IPS-18a (cell line): ENCODE data around the gene BEX3.
"Not testable (repeated sequence)": the region's sequence is repeated elsewhere in the genome, so short reads cannot be mapped to it uniquely, and the experiment has no call there.

Source experiments
- H3K27ac ChIP-seq: one replicate; pipeline ENCODE4 v1.5.1; 2013; ENCODE audit warnings: low read length
- H3K27me3 ChIP-seq: one replicate; pipeline ENCODE4 v1.6.1; 2013; ENCODE audit warnings: mild to moderate bottlenecking, low read length; ENCODE audit not compliant: control insufficient read depth, insufficient read depth
- H3K36me3 ChIP-seq: one replicate; pipeline ENCODE4 v1.6.1; 2013; ENCODE audit warnings: low read depth, low read length; ENCODE audit not compliant: control insufficient read depth
- H3K4me1 ChIP-seq: one replicate; pipeline ENCODE4 v1.6.1; 2013; ENCODE audit warnings: low read depth, low read length; ENCODE audit not compliant: control insufficient read depth
- H3K4me3 ChIP-seq: one replicate; pipeline ENCODE4 v1.5.1; 2013; ENCODE audit warnings: low read length
- H3K9ac ChIP-seq: one replicate; pipeline ENCODE4 v1.6.1; 2013; ENCODE audit warnings: mild to moderate bottlenecking, low read length, moderate library complexity
- H3K9me3 ChIP-seq: one replicate; pipeline ENCODE4 v1.6.1; 2013; ENCODE audit warnings: low read depth, low read length; ENCODE audit not compliant: control insufficient read depth

BEX3 gene

DNA sequence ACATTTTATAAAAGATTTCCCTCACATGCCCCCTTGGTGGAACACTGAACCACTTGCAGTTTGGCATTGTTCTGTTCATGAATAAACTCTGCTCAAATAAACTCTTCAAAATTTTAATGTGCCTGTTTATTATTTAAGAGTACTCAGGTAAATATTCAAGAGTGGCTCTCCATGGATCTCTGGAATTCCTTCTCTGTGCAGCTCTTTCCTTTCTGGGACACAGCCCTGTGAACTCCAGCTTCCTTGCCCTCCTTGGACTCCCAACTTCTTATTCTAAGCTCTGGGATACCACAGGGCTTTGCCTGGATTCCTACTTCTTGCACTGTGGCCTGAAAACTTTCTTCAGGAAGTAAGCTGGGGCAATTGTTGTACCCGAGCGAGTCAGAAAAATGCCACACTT, 8.3 kb downstream of the BEX3 start:
- H3K27ac ChIP-seq = no peak overlapping the region

DNA sequence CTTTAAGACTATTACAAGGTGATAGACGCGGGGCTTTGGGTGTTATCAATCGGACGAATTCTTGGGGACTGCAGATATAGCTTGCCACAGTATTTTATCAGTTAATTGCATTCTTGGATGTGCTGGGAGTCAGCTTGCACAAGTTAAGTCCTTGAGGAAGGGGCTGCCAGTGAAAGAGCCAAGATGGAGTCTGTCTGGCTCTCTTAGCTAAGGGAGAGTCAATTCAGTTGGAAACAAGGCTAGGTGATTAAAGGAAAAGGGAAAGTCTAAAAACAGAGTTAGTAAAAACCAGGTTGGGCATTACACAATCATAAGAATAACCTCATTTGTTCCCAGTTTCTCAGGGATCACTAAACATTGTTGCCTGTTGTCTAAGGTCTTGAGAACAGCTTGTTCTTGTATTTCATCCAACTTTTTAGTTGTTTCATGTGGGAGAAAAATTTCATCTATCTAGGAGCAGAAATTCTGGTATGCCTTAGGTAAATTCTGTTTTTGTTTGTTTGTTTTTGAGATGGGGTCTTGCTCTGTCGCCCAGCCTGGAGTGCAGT, 9.0 kb downstream of the BEX3 start:
- H3K9me3 ChIP-seq, H3K4me3 ChIP-seq, H3K36me3 ChIP-seq, H3K27me3 ChIP-seq, H3K9ac ChIP-seq, H3K4me1 ChIP-seq, H3K27ac ChIP-seq: not testable (repeated sequence)

More for the DNA sequence above, 8.3 kb downstream of the BEX3 start:
- Histone ChIP-seq H3K36me3 (peaks cover 5% of the 10 kb centered on the region), H3K4me1 (no peaks in the 10 kb centered on the region), H3K9me3 (no peaks in the 10 kb centered on the region), H3K9ac (no peak overlapping the region), H3K4me3 (no peak overlapping the region), H3K27me3 (no peaks in the 10 kb centered on the region)

DNA sequence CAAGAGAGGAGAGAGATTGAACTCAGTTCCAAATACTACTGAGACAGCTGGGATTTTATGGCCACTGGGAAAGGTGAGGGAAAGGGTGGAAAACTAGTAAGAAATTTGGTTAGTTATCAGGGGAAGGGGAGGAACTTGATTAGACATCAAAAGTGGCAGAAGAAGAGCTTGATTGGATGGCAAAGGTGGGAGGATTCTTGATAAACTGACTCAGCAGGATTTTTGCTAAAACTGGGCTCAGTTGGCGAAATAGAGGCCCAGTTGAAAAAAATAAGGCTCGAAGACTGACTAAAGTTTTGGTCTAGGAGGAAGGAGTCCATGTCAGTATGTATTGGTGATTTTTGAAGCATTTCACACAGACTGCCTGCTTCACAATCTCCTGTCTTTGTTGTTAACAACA, 10.0 kb downstream of the BEX3 start:
- Histone ChIP-seq H3K9me3 (no peaks in the 10 kb centered on the region), H3K36me3 (no peaks in the 10 kb centered on the region), H3K27me3 (no peaks in the 10 kb centered on the region), H3K9ac (no peak overlapping the region), H3K4me3 (no peak overlapping the region), H3K4me1 (no peaks in the 10 kb centered on the region), H3K27ac (no peak overlapping the region)

DNA sequence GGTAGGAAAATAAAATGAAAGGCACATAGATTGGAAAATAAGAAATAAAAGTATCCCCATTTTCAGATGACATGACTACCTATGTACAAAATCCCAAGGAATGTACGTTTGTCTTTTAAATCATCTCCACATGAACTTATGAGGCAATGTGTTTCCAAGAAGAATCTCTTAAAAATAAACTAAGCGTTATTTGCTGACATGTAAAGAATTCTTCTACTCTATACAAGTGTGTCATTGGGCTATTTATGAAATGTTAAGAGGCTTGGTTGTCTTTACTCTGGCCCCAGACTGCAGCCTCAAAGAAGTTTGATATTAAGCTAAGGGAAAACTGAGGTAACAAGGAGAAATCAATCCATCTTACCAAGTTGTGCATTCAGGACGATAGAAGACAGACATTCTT, 17.1 kb downstream of the BEX3 start:
- Histone ChIP-seq H3K36me3 (no peaks in the 10 kb centered on the region), H3K4me1 (no peaks in the 10 kb centered on the region), H3K27me3 (peaks cover 13% of the 10 kb centered on the region), H3K4me3 (no peak overlapping the region), H3K9ac (no peak overlapping the region), H3K9me3 (no peaks in the 10 kb centered on the region), H3K27ac (no peak overlapping the region)

DNA sequence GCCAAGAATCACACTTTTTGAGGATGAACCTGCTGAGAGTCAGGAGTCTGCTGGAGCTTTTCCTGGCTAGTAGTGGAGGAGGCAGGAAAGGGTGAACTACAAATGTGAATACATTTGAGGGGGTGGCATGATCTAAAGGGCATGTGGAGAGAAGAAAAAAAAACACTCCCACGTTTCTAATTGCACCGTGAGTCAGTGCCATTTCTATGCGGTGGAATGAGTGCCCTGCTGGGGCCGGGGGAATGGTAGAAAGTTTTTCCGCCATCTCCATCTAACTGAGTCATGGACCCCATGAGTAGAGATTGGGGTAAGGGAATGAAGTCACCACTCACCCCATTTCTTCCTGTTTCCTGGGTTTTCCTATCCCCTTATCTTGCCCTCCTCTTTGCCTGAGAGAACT, 19.8 kb downstream of the BEX3 start:
- H3K4me3 ChIP-seq = no peak overlapping the region
- H3K27me3 ChIP-seq = peaks cover 40% of the 10 kb centered on the region
- H3K27ac ChIP-seq = no peak overlapping the region
- H3K36me3 ChIP-seq = no peaks in the 10 kb centered on the region
- H3K9me3 ChIP-seq = no peaks in the 10 kb centered on the region
- no peak overlapping the region for H3K9ac ChIP-seq
- H3K4me1 ChIP-seq = no peaks in the 10 kb centered on the region

DNA sequence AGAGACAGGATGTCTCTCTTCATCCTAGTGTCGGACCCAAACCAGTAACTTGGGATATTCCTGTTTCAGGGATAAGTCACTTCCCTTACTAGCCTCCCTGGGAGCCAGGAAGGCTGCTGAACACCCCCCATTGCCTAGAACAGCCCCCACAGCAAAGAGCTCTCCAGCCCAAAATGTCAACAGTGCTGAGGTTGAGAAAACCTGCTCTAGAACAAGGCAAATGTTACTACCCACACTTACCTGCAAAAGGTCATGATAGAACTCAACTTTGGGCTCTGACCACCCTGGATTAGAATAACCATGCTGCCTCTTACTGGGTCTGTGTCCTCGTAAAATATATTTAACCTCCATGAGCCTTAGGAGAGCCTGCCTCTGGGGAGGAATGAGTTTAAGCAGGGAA, 20.3 kb downstream of the BEX3 start:
- Histone ChIP-seq H3K36me3 (no peaks in the 10 kb centered on the region), H3K4me3 (no peak overlapping the region), H3K27ac (no peak overlapping the region), H3K9ac (no peak overlapping the region), H3K9me3 (no peaks in the 10 kb centered on the region), H3K4me1 (no peaks in the 10 kb centered on the region), H3K27me3 (peaks cover 45% of the 10 kb centered on the region)

DNA sequence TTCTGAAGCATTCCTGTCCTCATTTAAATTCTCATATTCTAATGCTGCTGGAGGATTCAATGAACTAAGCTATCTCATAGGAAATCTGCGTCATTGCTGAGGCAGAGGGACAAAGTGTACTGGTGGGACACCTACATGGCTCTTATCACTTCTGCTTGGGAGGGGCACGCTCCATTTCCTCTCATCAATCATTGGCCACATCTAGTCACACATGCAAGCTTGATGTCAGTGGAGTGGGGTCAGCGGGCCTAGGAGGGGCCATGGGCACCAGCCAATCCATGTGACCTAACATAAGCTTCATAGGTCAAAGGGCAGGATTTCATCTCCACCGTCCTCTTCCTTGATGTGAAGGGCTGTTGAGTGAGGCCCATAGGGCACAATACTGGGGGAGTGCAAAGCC, 21.4 kb downstream of the BEX3 start:
- no peaks in the 10 kb centered on the region for H3K36me3 ChIP-seq
- no peak overlapping the region for H3K9ac ChIP-seq
- no peaks in the 10 kb centered on the region for H3K9me3 ChIP-seq
- H3K4me1 ChIP-seq = no peaks in the 10 kb centered on the region
- H3K4me3 ChIP-seq = no peak overlapping the region
- no peak overlapping the region for H3K27ac ChIP-seq
- H3K27me3 ChIP-seq = peaks cover 55% of the 10 kb centered on the region

DNA sequence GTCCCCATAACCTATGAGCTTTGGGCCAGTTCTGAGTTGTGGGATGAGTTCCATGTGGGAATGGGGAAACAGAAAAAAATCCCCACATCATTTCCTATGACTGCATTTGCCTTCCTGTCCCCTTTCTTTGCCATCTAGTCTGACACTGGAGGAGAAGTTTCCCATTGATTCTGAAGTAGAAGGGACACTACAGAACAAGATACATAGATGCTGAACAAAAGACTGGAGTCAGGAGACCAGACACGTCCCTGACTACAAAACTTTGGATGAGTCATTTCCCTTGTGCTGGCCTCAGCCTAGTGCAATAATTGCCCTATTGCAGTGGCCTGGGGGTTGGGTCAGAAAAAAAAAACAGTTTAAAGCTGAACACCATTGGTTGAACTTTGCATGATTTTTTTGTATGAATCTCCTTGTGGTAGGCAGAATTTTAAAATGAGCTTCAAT, 22.1 kb downstream of the BEX3 start:
- Histone ChIP-seq H3K27me3 (peaks cover 63% of the 10 kb centered on the region), H3K4me1 (no peaks in the 10 kb centered on the region), H3K9ac (no peak overlapping the region), H3K27ac (no peak overlapping the region), H3K4me3 (no peak overlapping the region), H3K36me3 (no peaks in the 10 kb centered on the region), H3K9me3 (no peaks in the 10 kb centered on the region)

DNA sequence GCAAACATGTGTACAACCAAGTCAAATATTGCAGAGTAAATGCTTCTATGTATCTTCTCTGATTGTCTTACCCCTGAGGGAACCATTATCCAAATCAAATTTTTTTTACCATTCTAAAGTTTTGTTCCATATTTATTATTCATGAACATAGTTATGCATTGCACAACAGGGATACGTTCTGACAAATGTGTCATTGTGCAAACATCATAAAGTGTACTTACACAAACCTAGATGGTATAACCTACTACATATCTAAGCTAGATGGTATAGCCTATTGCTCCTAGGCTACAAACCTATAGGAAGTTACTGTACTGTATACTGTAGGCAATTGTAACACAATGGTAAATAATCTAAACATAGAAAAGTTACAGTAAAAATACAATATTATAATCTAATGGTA, 23.4 kb downstream of the BEX3 start:
- no peaks in the 10 kb centered on the region for H3K9me3 ChIP-seq
- no peaks in the 10 kb centered on the region for H3K36me3 ChIP-seq
- no peak overlapping the region for H3K27ac ChIP-seq
- no peaks in the 10 kb centered on the region for H3K4me1 ChIP-seq
- H3K4me3 ChIP-seq = no peak overlapping the region
- H3K27me3 ChIP-seq = peaks cover 65% of the 10 kb centered on the region
- H3K9ac ChIP-seq = no peak overlapping the region

DNA sequence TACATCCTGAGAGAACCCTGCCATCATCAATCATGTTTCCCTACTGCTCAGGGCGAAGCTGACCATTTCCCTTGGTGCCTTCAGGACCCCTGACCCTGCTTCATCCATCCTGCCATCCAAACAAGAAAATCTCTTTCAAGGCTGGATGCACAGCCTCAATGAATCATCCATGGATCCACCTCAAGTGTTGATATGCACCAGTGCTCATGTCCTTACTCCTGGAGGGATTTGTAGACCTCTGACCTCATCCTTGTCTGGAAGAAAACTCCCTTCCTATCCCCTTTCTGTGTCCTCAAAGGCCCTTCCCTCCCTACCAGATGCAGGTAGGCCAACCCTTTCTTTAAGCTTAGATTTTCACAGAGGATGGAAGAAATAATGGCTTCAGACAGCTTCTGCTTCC, 24.6 kb downstream of the BEX3 start:
- Histone ChIP-seq H3K4me3 (no peak overlapping the region), H3K4me1 (peaks cover 6% of the 10 kb centered on the region), H3K9me3 (no peaks in the 10 kb centered on the region), H3K27ac (no peak overlapping the region), H3K36me3 (no peaks in the 10 kb centered on the region), H3K9ac (no peak overlapping the region), H3K27me3 (peaks cover 65% of the 10 kb centered on the region)

DNA sequence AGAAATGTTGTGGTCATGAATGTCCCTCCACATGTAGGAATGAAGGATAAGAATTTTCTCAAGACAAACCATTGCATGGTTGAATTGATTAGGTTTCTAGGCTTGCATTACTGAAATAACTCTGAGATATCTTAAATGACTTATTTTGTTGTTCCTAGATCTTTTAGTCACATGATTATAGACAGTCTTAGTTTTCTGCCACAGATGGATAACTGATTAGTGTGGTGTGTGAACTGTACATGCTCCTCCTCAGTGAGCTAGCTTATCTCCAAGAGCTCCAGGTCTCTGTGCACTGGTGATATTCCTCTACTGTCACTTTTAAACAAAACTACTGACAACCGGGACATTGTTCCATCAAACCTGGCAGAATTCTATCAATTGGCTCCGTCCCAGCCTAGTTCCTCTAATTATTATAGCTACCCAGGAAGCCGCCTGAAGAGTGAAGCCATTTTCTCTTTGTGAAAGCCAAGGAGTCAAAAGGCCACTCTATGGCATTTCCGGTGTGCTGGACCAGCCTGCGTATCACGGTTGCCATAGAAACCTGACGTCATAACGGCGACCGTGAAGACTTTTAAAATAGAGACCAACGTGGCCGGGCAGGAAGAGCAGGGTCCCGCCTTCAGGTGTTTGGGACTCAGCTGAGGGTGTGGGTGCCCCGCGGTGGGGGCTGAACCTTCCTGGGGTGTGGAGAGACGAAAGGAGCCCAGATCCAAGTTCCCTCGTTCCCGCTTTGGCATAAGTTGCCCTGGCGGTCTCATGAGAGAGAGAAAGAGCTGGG, 28.1 kb downstream of the BEX3 start:
- Histone ChIP-seq H3K9ac (peak overlapping the region; percentile 79), H3K27ac (peak overlapping the region; percentile 62), H3K9me3 (no peaks in the 10 kb centered on the region), H3K4me1 (peaks cover 6% of the 10 kb centered on the region), H3K4me3 (peak overlapping the region; percentile 76), H3K36me3 (no peaks in the 10 kb centered on the region), H3K27me3 (peaks cover 43% of the 10 kb centered on the region)

DNA sequence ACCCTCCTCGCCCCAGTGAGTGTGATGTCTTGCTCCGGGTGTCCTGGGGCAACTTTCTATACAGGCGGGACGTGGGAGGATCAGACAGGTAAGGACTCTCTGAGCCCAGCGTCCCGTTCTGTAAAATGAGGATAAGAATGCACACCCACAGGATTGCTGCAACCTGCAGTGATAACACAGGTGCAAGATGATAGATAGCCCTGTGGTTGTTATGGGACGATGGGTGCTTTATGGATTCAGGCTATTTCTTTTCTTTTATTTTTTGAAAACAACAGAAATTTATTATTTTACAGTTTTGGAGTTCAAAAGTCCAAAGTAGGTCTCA, 28.6 kb downstream of the BEX3 start:
- H3K27ac ChIP-seq = peak overlapping the region; percentile 62
- H3K36me3 ChIP-seq = no peaks in the 10 kb centered on the region
- H3K4me3 ChIP-seq = peak overlapping the region; percentile 76
- peaks cover 6% of the 10 kb centered on the region for H3K4me1 ChIP-seq
- H3K9me3 ChIP-seq = no peaks in the 10 kb centered on the region
- H3K9ac ChIP-seq = peak overlapping the region; percentile 79
- H3K27me3 ChIP-seq = peaks cover 38% of the 10 kb centered on the region
